G401 (cell line): ENCODE results near the gene SLAMF6. TPM values are rescaled to one million over a fixed set of nuclear protein-coding genes. Genes with fewer than 3 reads are reported as not detected.

Experiments
- DNase-seq: peaks from one replicate; pipeline ENCODE4 v3.0.0-alpha.2; 2015; ENCODE audit warnings: low spot score
- in situ Hi-C: cut with HindIII; loops from 2 replicates; pipeline ENCODE4 v1.10.0; 2016; ENCODE audit warnings: low sequenced_read_pairs, mixed read lengths
- total RNA-seq: library from RNA; depleted of rRNA; stranded (reverse); fragments of >200 nt; shearing (Covaris generic); gene quantifications from 2 replicates; pipeline ENCODE4 v1.2.3, GENCODE V29; 2014; rRNA removed

Gene SLAMF6
- total RNA-seq, 1 experiment from 2014 or later: not detected

DNA sequence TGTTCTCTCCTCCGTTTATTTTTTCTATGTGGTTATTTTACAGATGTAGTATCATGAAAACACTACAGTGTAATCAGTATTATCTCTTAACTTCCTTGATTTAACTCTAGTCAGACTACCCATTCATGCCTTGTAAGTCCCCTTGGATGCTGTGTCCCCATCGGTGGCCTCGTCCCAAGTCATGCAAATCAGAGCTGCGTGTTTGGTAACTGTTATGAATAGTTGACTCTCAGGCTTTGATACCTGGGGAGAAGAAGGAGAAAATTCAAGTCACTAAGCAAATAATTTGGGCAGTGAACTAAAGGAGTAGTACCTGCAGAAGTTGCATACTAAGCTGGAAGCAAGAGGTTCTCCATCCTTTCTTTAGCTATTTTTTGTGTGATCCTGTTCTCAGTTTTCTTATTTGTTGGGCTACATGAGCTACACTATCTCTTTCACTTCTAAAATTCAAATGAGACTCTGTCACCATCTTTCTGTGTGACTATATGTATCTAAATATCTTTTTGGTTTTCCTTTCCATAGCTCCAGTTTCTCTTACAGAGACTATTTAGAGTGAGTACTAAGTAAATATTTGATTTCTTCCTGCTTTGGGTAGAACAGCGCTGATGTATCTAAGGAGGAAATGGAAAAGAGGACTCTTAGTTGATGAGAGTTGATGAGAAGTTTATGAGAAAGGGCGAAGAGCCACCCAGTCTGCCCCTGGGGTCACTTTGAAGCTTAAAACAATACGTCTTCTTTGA is 71.8 kb downstream of the SLAMF6 start:
- DNase-seq: no peak
- in situ Hi-C loops: no loop called here

DNA sequence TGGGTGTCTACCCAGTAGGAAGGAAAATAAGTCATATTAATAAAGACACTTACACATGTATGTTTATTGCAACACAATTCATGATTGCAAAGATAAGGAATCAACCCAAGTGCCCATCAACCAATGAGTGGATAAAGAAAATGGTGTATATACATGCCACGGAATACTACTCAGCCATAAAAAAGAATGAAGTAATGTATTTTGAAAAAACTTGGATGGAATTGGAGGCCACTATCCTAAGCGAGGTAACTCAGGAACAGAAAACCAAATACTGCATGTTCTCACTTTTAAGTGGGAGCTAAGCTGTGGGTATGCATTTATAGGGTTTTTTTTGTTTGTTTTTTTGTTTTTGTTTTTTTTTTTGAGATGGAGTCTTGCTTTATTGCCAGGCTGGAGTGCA is 73.6 kb downstream of the SLAMF6 start:
- no peak for DNase-seq
- in situ Hi-C loops: no loop called here

DNA sequence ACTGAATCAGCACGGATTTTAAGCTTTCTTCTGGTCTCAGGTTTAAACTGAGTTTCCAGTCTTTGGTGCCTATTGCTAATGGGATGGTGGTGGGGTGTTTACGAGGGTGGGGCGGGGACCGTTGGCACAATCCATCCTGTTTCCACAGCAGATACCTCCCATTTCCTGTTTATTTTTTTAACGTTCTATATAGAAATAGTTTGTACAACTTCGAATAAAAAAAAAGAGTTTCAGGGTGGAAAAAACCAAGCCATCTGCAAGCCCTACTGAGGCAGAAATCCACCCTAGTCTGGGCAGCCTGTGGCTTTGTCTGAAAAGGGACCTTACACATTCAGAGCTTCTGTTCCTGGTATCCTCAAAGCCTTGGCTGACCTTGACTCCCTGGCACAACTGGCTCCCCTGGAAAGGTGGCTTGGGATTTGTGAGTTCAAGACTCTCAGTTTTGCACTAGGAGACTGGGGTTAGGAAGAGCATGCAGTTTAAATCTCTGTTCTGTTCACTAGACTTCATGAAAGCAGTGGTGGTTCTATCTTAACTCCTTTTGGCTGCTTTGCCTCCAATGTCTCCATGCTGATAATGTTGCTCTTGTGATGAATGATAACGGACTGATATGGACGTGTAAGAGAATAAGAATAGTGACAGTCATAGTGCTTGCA is 76.0 kb downstream of the SLAMF6 start:
- in situ Hi-C loops: no loop called here

DNA sequence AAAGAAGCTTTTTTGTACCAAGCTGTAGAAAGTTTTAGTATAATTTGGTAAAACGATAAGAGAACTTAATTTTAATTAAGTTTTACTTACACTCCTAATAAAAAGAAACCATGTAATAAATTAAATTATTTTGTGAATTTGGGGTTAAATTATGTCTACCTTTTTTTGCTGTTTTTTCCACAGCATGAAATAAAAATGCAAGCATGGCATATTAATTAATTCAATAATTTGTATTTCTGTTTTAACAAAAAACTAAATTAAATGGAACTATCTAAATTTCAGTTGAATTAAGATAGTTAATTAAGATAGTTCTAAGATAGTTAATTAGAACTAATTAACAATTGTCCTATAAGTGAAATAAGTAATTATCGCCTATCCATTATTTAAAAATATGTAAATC is 83.3 kb downstream of the SLAMF6 start:
- no peak for DNase-seq
- in situ Hi-C loops: no loop called here

More for the DNA sequence above, 76.0 kb downstream of the SLAMF6 start:
- DNase-seq: no peak

DNA sequence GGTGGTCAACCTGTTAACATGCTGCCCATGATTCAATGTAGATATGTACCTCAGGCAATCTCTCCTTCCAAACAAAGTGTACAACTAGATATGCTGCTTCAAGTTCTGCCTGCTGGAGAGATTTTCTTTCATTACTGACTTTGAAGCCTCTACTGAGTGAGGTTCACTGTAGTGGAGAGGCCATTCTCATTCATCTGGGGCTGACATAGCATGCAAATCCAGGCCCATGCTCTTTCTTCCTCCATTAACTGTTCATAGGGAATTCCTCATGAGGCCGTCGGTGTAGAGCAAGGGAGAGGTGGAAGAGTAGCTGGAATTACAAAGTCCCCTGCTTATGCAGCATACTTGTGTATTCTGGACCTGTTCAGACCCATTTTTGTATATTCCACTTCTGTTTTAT is 84.1 kb downstream of the SLAMF6 start:
- in situ Hi-C loops: no loop called here
- DNase-seq: no peak

DNA sequence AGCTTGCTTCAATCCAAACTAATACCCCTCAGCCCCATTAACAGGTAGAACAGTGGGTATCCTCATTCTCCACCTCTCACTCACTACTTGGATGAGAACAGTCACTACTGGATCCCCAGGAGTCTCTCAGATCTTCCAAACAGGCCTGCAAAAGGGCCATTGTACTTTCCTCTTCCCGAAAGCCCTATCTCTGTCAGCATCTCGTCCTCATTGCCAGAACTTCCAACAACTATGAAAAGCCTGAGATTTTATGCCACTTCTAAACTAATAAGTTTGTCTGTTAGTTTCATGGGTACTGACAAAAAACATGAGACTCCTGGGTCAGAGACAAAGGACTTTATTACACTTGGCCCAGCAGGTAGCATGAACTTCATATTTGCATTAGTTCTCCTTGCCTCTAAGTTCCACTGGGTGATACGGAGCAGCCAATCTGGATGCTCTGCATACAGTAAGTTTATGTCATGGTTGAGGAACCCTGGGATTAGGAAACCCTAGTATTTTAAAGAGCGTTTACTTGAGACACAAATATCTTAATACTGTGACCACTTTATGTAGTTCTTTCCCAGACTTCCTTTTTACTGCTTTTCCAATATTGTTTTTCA is 84.6 kb downstream of the SLAMF6 start:
- no peak for DNase-seq
- in situ Hi-C loops: no loop called here

DNA sequence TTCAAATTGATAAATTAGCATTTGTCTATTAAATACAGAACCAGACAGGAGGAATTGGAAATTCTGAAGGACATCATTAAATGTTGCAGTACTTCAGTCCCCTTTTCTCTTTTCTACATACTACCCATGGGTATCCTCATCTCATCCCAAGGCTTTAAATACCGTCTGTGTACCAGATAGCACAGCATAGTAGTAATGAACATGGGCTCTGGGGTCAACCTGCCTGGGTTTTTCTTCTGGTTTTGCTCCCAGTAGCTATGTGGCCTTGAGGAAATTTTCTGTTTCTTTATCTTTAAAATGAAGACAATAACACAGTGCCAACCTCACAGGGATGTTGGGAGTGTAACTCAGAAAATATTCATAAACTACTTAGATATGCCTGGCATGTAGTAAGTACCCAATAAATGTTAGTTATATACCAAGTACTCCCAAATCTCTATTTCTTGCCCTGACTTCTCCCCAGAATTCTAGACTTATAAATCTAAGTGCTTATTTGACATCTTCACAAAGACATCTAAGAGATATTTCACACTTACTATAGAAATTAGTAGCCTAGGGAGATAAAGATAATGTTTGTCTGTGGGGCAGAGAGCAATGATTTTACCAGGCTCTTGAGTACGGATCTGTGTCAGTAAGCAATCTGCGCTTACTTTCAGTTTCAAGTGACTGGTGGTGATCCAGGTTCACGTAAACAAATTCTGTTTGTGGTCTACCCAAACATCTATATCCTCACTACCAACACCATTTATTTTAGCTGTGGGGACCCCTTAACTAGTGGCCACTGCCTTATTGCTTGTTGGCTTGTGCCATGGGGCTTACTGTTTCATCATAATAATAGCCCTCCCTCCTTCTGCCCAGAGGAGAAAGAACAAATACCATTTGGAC is 85.4 kb downstream of the SLAMF6 start:
- in situ Hi-C loops: no loop called here
- no peak for DNase-seq

DNA sequence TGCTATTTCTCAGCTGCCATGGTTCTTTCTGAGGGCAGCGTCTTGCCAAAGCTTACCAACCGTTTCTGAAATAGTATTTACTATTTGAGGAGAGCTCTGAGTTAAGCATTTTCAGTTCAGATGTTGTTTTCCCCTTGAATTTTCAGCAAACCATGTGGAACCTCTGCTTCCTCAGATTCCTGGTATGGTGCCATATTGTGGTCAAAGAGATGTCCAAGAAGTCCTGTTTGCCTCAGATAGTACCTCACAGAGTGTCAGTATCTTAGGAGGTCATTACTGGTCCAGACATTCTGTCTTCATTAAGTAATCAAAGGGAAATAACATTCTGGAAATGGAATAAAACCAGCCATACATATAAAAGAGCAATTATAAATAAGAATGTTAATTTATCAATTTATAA is 86.1 kb downstream of the SLAMF6 start:
- no peak for DNase-seq
- in situ Hi-C loops: no loop called here

Other genes starting within 250 kb of the SLAMF6 start
- 49.8 and 50.0 TPM in 2 replicates for gene PEX19, start 238.1 kb downstream of the SLAMF6 start, total RNA-seq
- gene COPA, start 180.0 kb downstream of the SLAMF6 start, total RNA-seq: 73.2 and 73.6 TPM in 2 replicates
- 35.2 and 47.6 TPM in 2 replicates for gene NCSTN, start 179.9 kb downstream of the SLAMF6 start, total RNA-seq
- gene NHLH1, start 156.2 kb downstream of the SLAMF6 start, total RNA-seq: not detected in 2 replicates
- 1.0 and 3.0 TPM in 2 replicates for gene VANGL2, start 122.7 kb downstream of the SLAMF6 start, total RNA-seq
- gene CD84, start 56.2 kb upstream of the SLAMF6 start, total RNA-seq: not detected in 2 replicates
- gene SLAMF1, start 123.8 kb upstream of the SLAMF6 start, total RNA-seq: not detected in 2 replicates
- not detected in 2 replicates for gene CD48, start 188.6 kb upstream of the SLAMF6 start, total RNA-seq
- not detected in 2 replicates for gene SLAMF7, start 216.0 kb upstream of the SLAMF6 start, total RNA-seq